Measurements from ENCODE around the gene DLX3. TPM values are rescaled to one million over a fixed set of nuclear protein-coding genes. Genes with fewer than 3 reads are reported as not detected.
"Not testable (repeated sequence)": the region's sequence is repeated elsewhere in the genome, so short reads cannot be mapped to it uniquely, and the experiment has no call there.

DLX3 gene
- total RNA-seq: not detected

GRCh38 chr17:49995055-49995738 lies at the start of gene DLX3:
TSS of gene DLX3 (minus strand) at chr17:49995224. CDS start at chr17:49994998, 226 bp downstream.
- Mint-ChIP-seq H3K4me1 (peaks cover 16% of the 10 kb centered on the region), H3K27me3 (peaks cover 57% of the 10 kb centered on the region), H3K4me3 (peak within 1 kb of the TSS; percentile 79), H3K27ac (peak within 1 kb of the TSS; percentile 42), H3K36me3 (ENCODE audit: low read depth) (peaks cover 6% of the 10 kb centered on the region), H3K9me3 (no peaks in the 10 kb centered on the region)
- peak; percentile 30 for ATAC-seq (replicated peaks)

DNA sequence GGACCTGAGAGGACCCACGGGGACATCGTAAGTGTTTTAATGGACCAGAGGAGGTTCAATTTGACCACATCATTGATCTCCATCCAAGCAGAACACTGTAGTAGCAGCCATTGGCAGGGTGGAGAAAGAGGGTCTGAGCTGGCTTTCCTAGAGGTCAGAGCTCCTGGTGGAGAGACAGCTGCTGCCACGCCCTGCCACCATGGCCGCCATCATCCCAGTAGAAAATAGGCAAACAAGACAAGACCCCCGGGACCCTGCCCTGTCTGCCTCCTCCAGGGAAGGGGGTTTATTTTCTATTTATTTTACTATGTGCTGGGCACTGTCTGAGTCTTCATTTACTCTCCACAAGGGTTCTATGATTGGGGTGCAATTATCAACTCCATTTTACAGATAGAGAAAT lies 49.5 kb upstream of the DLX3 start:
- no peak for ATAC-seq (replicated peaks)
- Mint-ChIP-seq H3K27ac (no peak overlapping the region), H3K36me3 (ENCODE audit: low read depth) (no peaks in the 10 kb centered on the region), H3K4me3 (no peak overlapping the region), H3K9me3 (no peaks in the 10 kb centered on the region), H3K27me3 (peaks cover 14% of the 10 kb centered on the region), H3K4me1 (peaks cover 11% of the 10 kb centered on the region)

DNA sequence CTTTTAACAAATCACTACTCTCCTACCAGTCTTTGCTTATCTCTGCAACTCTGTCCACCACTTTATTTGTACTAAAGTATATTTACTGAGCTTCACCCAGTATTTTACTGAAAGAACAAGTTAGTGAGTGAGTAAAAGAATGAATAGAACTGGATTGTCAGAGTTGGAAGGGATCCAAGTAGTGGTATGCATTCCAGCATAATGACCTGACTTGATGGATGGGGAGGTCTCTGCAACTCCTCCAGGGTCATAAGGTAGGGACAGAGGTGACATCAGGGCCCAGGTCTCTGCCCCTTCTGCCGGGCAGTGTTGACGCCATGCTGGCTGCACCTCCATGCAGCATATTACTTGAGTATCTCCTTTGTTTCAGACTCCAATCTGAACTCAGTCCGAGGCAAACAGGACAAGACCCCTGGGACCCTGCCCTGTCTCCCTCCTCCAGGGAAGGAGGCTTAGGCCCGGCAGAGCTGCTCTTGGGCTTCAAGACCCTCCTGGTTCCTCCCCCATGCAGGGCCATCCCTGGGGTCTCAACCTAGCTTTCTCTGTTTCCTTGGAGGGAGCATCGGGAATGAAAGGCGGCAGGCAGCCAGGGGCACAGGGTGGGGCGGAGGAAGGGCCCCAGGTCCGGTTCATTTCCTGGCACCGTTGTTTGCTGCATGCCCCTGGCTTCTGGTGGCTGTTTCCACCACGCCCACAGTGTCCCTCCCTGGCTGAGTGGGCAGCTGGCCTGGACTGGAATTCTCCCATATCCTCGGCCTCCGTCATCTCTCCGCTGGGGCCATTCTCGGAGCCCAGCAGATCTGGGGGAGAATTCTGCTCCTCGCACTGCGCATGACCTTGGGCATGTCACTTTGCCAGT lies 48.5 kb upstream of the DLX3 start:
- ATAC-seq (replicated peaks): no peak
- Mint-ChIP-seq H3K4me1 (peaks cover 8% of the 10 kb centered on the region), H3K9me3 (no peaks in the 10 kb centered on the region), H3K36me3 (ENCODE audit: low read depth) (no peaks in the 10 kb centered on the region), H3K27me3 (peaks cover 9% of the 10 kb centered on the region), H3K4me3 (no peak overlapping the region), H3K27ac (no peak overlapping the region)

DNA sequence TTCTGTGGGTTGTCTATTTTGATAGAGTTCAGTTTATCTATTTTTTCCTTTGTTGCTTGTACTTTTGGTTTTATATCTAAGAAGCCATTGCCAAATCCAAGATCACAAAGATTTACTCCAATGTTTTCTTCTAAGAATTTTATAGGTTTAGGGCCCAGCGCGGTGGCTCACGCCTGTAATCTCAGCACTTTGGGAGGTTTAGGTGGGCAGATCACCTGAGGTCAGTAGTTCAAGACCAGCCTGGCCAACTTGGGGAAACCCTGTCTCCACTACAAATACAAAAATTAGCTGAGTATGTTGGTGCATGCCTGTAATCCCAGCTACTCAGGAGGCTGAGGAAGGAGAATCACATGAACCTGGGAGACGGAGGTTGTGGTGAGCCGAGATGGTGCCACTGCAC lies 47.2 kb upstream of the DLX3 start:
- no peak for ATAC-seq (replicated peaks)
- Mint-ChIP-seq H3K36me3 (ENCODE audit: low read depth) (no peaks in the 10 kb centered on the region), H3K27ac (no peak overlapping the region), H3K4me3 (no peak overlapping the region), H3K4me1 (peaks cover under 1% of the 10 kb centered on the region), H3K27me3 (peaks cover 9% of the 10 kb centered on the region), H3K9me3 (no peaks in the 10 kb centered on the region)

DNA sequence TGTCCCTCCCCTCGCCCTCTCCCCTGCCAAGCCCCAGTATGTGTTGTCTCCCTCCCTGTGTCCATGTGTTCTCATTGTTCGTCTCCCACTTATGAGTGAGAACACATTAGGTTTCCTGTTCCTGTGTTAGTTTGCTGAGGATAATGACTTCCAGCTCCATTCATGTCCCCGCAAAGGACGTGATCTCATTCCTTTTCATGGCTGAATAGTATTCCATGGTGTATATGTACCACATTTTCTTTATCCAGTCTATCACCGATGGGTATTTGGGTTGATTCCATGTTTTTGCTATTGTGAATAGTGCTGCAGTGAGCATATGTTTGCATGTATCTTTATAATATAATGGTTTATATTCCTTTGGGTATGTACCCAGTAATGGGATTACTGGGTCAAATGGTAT lies 45.5 kb upstream of the DLX3 start:
- H3K9me3 Mint-ChIP-seq; H3K4me1 Mint-ChIP-seq; H3K36me3 Mint-ChIP-seq (ENCODE audit: low read depth); ATAC-seq (replicated peaks); H3K27ac Mint-ChIP-seq; H3K4me3 Mint-ChIP-seq; H3K27me3 Mint-ChIP-seq: not testable (repeated sequence)

DNA sequence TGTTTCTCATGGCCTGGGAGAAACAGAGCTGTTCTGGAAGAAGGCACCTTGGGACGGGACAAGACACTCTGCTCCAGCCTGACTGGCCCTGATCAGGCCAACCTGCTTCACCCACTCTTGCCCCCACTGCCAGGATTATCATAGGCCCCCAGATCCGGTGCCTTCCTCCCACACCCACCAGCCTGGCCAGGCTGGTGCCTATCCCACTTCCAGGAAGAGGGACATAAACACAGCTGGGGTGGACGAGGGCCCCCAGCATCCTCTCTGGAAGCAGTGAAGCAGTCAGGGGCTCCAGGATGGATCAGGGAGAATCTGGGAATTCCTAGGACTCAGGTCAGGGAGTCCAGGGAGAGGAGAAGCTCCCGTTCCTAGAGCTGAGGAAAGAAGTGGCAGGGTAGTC lies 44.0 kb upstream of the DLX3 start:
- H3K27me3 Mint-ChIP-seq: peaks cover 3% of the 10 kb centered on the region
- H3K4me3 Mint-ChIP-seq: no peak overlapping the region
- H3K27ac Mint-ChIP-seq: no peak overlapping the region
- H3K4me1 Mint-ChIP-seq: no peaks in the 10 kb centered on the region
- H3K9me3 Mint-ChIP-seq: no peaks in the 10 kb centered on the region
- no peaks in the 10 kb centered on the region for H3K36me3 Mint-ChIP-seq (ENCODE audit: low read depth)
- no peak for ATAC-seq (replicated peaks)

DNA sequence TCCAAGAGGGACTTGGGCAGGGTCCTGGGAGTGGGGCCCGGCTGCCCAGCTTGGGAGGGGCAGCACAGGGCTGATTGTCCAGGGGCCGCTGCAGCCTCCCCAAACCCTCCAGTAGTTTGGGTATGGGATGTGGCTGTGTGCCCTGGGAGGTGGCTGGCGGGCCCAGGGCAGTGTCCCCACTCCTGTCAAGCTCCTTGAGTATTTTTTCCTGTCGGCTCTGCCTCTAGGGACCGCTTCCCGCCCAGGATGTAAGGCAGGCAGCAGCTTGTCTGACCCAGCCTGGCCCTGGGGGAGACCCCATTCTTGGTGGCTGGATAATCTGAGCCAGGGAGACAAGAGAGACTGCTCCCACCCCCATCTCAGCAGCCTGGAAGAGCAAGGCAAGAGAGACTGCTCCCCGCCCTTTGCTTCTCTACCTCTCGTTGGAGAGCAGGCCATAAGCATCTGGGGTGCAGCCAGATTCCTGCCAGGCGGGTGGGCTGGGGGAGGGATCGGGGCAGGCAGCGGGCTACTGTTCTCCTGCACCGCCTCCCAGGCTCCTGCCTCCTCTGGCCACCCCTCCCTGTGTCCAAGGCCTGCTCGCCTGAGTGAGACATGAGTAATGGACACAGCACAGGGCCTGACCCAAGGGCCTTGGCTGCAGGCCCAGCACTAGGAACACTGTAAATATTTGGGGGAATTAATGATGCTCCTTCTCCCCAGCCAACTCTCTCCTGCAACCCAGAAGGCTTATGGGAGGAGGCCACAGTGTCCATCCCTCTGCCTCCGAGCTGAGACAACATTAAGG lies 42.5 kb upstream of the DLX3 start:
- no peaks in the 10 kb centered on the region for H3K4me1 Mint-ChIP-seq
- no peaks in the 10 kb centered on the region for H3K27me3 Mint-ChIP-seq
- no peaks in the 10 kb centered on the region for H3K9me3 Mint-ChIP-seq
- ATAC-seq (replicated peaks): no peak
- H3K36me3 Mint-ChIP-seq (ENCODE audit: low read depth): no peaks in the 10 kb centered on the region
- H3K4me3 Mint-ChIP-seq: no peak overlapping the region
- H3K27ac Mint-ChIP-seq: no peak overlapping the region

- Mint-ChIP-seq H3K27ac (no peak overlapping the region), H3K4me1 (no peaks in the 10 kb centered on the region), H3K4me3 (no peak overlapping the region), H3K36me3 (ENCODE audit: low read depth) (no peaks in the 10 kb centered on the region), H3K9me3 (no peaks in the 10 kb centered on the region), H3K27me3 (peaks cover 2% of the 10 kb centered on the region)
- ATAC-seq (replicated peaks): no peak
These were observed 41.6 kb upstream of the DLX3 start for GRCh38 chr17:50036455-50037261.

- Mint-ChIP-seq H3K9me3 (no peaks in the 10 kb centered on the region), H3K27ac (no peak overlapping the region), H3K4me1 (no peaks in the 10 kb centered on the region), H3K4me3 (no peak overlapping the region), H3K27me3 (peaks cover 4% of the 10 kb centered on the region), H3K36me3 (ENCODE audit: low read depth) (no peaks in the 10 kb centered on the region)
- ATAC-seq (replicated peaks): no peak
These were observed 40.9 kb upstream of the DLX3 start for GRCh38 chr17:50035945-50036344.

GRCh38 chr17:50035421-50035879 lies 40.4 kb upstream of the DLX3 start:
- H3K27ac Mint-ChIP-seq: no peak overlapping the region
- H3K9me3 Mint-ChIP-seq: no peaks in the 10 kb centered on the region
- H3K4me1 Mint-ChIP-seq: no peaks in the 10 kb centered on the region
- H3K4me3 Mint-ChIP-seq: no peak overlapping the region
- peaks cover 4% of the 10 kb centered on the region for H3K27me3 Mint-ChIP-seq
- no peak for ATAC-seq (replicated peaks)
- H3K36me3 Mint-ChIP-seq (ENCODE audit: low read depth): no peaks in the 10 kb centered on the region

- Mint-ChIP-seq H3K27ac (no peak overlapping the region), H3K36me3 (ENCODE audit: low read depth) (no peaks in the 10 kb centered on the region), H3K4me1 (no peaks in the 10 kb centered on the region), H3K9me3 (no peaks in the 10 kb centered on the region), H3K27me3 (peaks cover 4% of the 10 kb centered on the region), H3K4me3 (no peak overlapping the region)
- ATAC-seq (replicated peaks): no peak
These were observed 39.7 kb upstream of the DLX3 start for GRCh38 chr17:50034498-50035364.

- Mint-ChIP-seq H3K36me3 (ENCODE audit: low read depth) (no peaks in the 10 kb centered on the region), H3K4me1 (no peaks in the 10 kb centered on the region), H3K9me3 (no peaks in the 10 kb centered on the region), H3K27ac (no peak overlapping the region), H3K4me3 (no peak overlapping the region), H3K27me3 (peaks cover 13% of the 10 kb centered on the region)
- no peak for ATAC-seq (replicated peaks)
These were observed 38.3 kb upstream of the DLX3 start for GRCh38 chr17:50033316-50033715.

GRCh38 chr17:50029185-50029584 lies 34.2 kb upstream of the DLX3 start:
- H3K36me3 Mint-ChIP-seq (ENCODE audit: low read depth): no peaks in the 10 kb centered on the region
- peaks cover 4% of the 10 kb centered on the region for H3K4me1 Mint-ChIP-seq
- ATAC-seq (replicated peaks): no peak
- no peak overlapping the region for H3K4me3 Mint-ChIP-seq
- no peak overlapping the region for H3K27ac Mint-ChIP-seq
- no peaks in the 10 kb centered on the region for H3K9me3 Mint-ChIP-seq
- H3K27me3 Mint-ChIP-seq: peaks cover 22% of the 10 kb centered on the region
